Smooth muscle cell (in vitro differentiated cells): Measurements from ENCODE around the gene C9orf43. TPM values are rescaled to one million over a fixed set of nuclear protein-coding genes. Genes with fewer than 3 reads are reported as not detected.

Experiments used
- DNase-seq: peaks from one replicate; lab custom pipeline; 2025; ENCODE audit not compliant: unreplicated experiment; lab: John Stamatoyannopoulos, UW
- H2AFZ ChIP-seq: fragments of 200-600 bp; sonication (generic); 2 replicates; pipeline ENCODE4 v1.6.0; 2016; ENCODE audit warnings: antibody characterized with exemption, low read depth, mild to moderate bottlenecking
- H3F3A ChIP-seq: fragments of 200-600 bp; sonication (generic); 2 replicates; pipeline ENCODE4 v1.6.0; 2017; ENCODE audit warnings: antibody characterized with exemption, low read depth
- H3K27ac ChIP-seq: fragments of 200-600 bp; sonication (generic); 2 replicates; pipeline ENCODE4 v1.5.1; 2016; ENCODE audit warnings: low read depth, mild to moderate bottlenecking
- H3K27me3 ChIP-seq: fragments of 200-600 bp; sonication (generic); 2 replicates; pipeline ENCODE4 v1.6.1; 2016; ENCODE audit warnings: low read depth, mild to moderate bottlenecking
- H3K36me3 ChIP-seq: fragments of 200-600 bp; sonication (generic); 2 replicates; pipeline ENCODE4 v1.5.1; 2016; ENCODE audit warnings: low read depth
- H3K4me1 ChIP-seq: fragments of 200-600 bp; sonication (generic); 2 replicates; pipeline ENCODE4 v1.5.1; 2016; ENCODE audit warnings: low read depth
- H3K4me2 ChIP-seq: fragments of 200-600 bp; sonication (generic); 2 replicates; pipeline ENCODE4 v1.6.0; 2016; ENCODE audit warnings: mild to moderate bottlenecking
- H3K4me3 ChIP-seq: fragments of 200-600 bp; sonication (generic); 2 replicates; pipeline ENCODE4 v1.5.1; 2016; ENCODE audit warnings: mild to moderate bottlenecking
- H3K79me2 ChIP-seq: fragments of 200-600 bp; sonication (generic); 2 replicates; pipeline ENCODE4 v1.6.0; 2016; ENCODE audit warnings: low read depth, mild to moderate bottlenecking
- H3K9ac ChIP-seq: fragments of 200-600 bp; sonication (generic); 2 replicates; pipeline ENCODE4 v1.6.0; 2016; ENCODE audit warnings: low read depth
- H3K9me3 ChIP-seq: fragments of 200-600 bp; sonication (generic); replicated peaks from 2 replicates; pipeline ENCODE4 v1.5.1; 2016; ENCODE audit warnings: low read depth
- H4K20me1 ChIP-seq: fragments of 200-600 bp; sonication (generic); 2 replicates; pipeline ENCODE4 v1.6.0; 2016; ENCODE audit warnings: low read depth
- WGBS: methylation state at CpG from one replicate; pipeline ENCODE4 v1.1.7; 2016; ENCODE audit warnings: low lambda C conversion rate; 5-methylcytosine and 5-hydroxymethylcytosine counted together
- polyA plus RNA-seq: library from polyadenylated mRNA; unstranded; fragments of >200 nt; fragmentation: Nextera tagmentation; extraction: Ambion mirVana; gene quantifications from 2 replicates; pipeline ENCODE4 v1.2.1, GENCODE V29; 2016
- total RNA-seq: library from RNA; depleted of rRNA; stranded (reverse); fragments of >200 nt; gene quantifications from 2 replicates; pipeline ENCODE4 v1.2.3, GENCODE V29; 2014
- TF ChIP-seq, protein P1 (sequence below): fragments of 200-600 bp; sonication (generic); IDR thresholded peaks from 2 replicates; pipeline ENCODE4 v1.5.1; 2017; ENCODE audit warnings: borderline replicate concordance, mild to moderate bottlenecking, antibody characterized with exemption; ENCODE audit not compliant: insufficient read depth, poor library complexity, severe bottlenecking

Gene C9orf43
- total and polyA plus RNA-seq, 2 experiments from 2014 or later, result 2.0 TPM; not detected in 1

DNA sequence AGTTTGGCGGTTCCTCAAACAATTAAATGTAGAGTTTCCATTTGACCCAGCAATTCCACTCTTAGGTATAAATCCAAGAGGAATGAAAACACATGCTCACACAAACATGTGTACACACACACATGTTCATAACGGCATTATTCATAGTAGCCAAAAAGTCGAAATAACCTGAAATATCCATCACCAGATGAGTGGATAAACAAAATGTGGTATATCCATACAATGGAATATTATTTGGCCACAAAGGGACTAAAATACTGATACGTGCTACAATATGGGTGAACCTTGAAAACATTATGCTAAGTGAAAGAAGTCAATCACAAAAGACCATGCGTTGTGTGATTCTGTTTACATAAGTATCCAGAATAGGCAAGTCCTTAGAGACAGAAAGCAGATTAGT, 61.7 kb downstream of the C9orf43 start:
- TF ChIP-seq, protein P1, sequence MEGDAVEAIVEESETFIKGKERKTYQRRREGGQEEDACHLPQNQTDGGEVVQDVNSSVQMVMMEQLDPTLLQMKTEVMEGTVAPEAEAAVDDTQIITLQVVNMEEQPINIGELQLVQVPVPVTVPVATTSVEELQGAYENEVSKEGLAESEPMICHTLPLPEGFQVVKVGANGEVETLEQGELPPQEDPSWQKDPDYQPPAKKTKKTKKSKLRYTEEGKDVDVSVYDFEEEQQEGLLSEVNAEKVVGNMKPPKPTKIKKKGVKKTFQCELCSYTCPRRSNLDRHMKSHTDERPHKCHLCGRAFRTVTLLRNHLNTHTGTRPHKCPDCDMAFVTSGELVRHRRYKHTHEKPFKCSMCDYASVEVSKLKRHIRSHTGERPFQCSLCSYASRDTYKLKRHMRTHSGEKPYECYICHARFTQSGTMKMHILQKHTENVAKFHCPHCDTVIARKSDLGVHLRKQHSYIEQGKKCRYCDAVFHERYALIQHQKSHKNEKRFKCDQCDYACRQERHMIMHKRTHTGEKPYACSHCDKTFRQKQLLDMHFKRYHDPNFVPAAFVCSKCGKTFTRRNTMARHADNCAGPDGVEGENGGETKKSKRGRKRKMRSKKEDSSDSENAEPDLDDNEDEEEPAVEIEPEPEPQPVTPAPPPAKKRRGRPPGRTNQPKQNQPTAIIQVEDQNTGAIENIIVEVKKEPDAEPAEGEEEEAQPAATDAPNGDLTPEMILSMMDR, result no peak
- Histone ChIP-seq H3K4me3 (no peak overlapping the region), H3K79me2 (no peaks in the 10 kb centered on the region), H3K27me3 (no peaks in the 10 kb centered on the region), H3K4me1 (no peaks in the 10 kb centered on the region), H3K36me3 (no peaks in the 10 kb centered on the region), H3K4me2 (no peak overlapping the region), H4K20me1 (no peaks in the 10 kb centered on the region), H3K9me3 (no peaks in the 10 kb centered on the region), H3K9ac (no peak overlapping the region), H3F3A (no peaks in the 10 kb centered on the region), H3K27ac (no peak overlapping the region), H2AFZ (no peak overlapping the region)
- no peak for DNase-seq
- WGBS, result 98% methylated on average over 5 of the region's 5 CpGs

GRCh38 chr9:113474360-113475028, 63.9 kb downstream of the C9orf43 start:
- Histone ChIP-seq H3K4me1 (no peaks in the 10 kb centered on the region), H4K20me1 (no peaks in the 10 kb centered on the region), H3K4me3 (no peak overlapping the region), H2AFZ (peak overlapping the region; percentile 23), H3K9ac (no peak overlapping the region), H3K27ac (no peak overlapping the region), H3K79me2 (no peaks in the 10 kb centered on the region), H3K27me3 (no peaks in the 10 kb centered on the region), H3F3A (no peaks in the 10 kb centered on the region), H3K4me2 (peak overlapping the region; percentile 2), H3K36me3 (no peaks in the 10 kb centered on the region), H3K9me3 (no peaks in the 10 kb centered on the region)
- TF ChIP-seq, protein P1, result no peak
- no peak for DNase-seq
- 52% methylated on average over 8 of the region's 8 CpGs for WGBS

DNA sequence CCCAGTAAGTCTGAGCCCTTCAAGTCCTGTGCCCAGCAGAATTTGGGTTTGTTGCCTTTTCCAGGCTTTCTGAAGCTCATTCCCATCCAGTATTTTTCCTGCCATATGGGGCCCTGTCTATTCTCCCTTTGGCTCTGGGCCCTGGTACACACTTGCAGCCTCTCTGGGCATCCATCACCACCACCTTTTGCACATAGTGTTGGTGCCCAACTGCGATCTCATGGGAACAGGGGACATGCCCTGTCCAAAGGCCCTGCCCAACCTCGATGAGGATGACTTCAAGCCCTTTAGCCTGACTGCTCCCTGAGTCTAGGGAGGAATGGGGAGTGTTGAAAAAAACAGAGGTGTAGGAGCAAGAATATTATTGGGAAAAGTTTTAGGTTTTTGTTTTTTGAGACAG, 64.5 kb downstream of the C9orf43 start:
- H3K9ac ChIP-seq, result no peak overlapping the region
- no peaks in the 10 kb centered on the region for H3K79me2 ChIP-seq
- H3K9me3 ChIP-seq, result no peaks in the 10 kb centered on the region
- no peak overlapping the region for H2AFZ ChIP-seq
- DNase-seq, result no peak
- H3K4me3 ChIP-seq, result no peak overlapping the region
- H3K4me2 ChIP-seq, result no peak overlapping the region
- no peaks in the 10 kb centered on the region for H3K4me1 ChIP-seq
- H3K27ac ChIP-seq, result no peak overlapping the region
- TF ChIP-seq, protein P1, result no peak
- H4K20me1 ChIP-seq, result no peaks in the 10 kb centered on the region
- H3F3A ChIP-seq, result no peaks in the 10 kb centered on the region
- 88% methylated on average over 2 of the region's 2 CpGs for WGBS
- no peaks in the 10 kb centered on the region for H3K36me3 ChIP-seq
- no peaks in the 10 kb centered on the region for H3K27me3 ChIP-seq

GRCh38 chr9:113475992-113476391, 65.4 kb downstream of the C9orf43 start:
- DNase-seq, result no peak
- Histone ChIP-seq H3K4me3 (no peak overlapping the region), H3K4me2 (no peak overlapping the region), H3K36me3 (no peaks in the 10 kb centered on the region), H3K9ac (no peak overlapping the region), H2AFZ (no peak overlapping the region), H3K27ac (no peak overlapping the region), H3K27me3 (no peaks in the 10 kb centered on the region), H4K20me1 (no peaks in the 10 kb centered on the region), H3K4me1 (no peaks in the 10 kb centered on the region), H3K9me3 (no peaks in the 10 kb centered on the region), H3F3A (no peaks in the 10 kb centered on the region), H3K79me2 (no peaks in the 10 kb centered on the region)
- TF ChIP-seq, protein P1, result no peak
- 97% methylated on average over 4 of the region's 4 CpGs for WGBS
